Activated T-helper 2 cell treated with anti-CD3 and anti-CD28 coated beads, Interferon-gamma antibody, Interleukin-2, Interleukin-4, amounts not matched to agents 10 μg/mL and 5 μg/mL and 100 μg/mL, durations not matched to agents 14 hours and 24 hours and 36 hours (primary cell): ENCODE results near the gene ZNF438. TPM values are rescaled to one million over a fixed set of nuclear protein-coding genes. Genes with fewer than 3 reads are reported as not detected.
A peak's percentile ranks its signal among the peaks of the same experiment; 100 is the strongest.
"Not testable (repeated sequence)": the region's sequence is repeated elsewhere in the genome, so short reads cannot be mapped to it uniquely, and the experiment has no call there.

ENCODE experiments used
- DNase-seq: peaks from one replicate; pipeline ENCODE4 v3.0.0; 2021; ENCODE audit warnings: low spot score
- H3K27ac Mint-ChIP-seq: one replicate; pipeline ENCODE4 v1.8.0; 2021; ENCODE audit warnings: mixed read lengths
- H3K27me3 Mint-ChIP-seq: one replicate; pipeline ENCODE4 v1.8.0; 2021; ENCODE audit warnings: low read depth, mixed read lengths
- H3K36me3 Mint-ChIP-seq: one replicate; pipeline ENCODE4 v1.8.0; 2021; ENCODE audit warnings: low read depth, mixed read lengths
- H3K4me1 Mint-ChIP-seq: one replicate; pipeline ENCODE4 v1.8.0; 2021; ENCODE audit warnings: low read depth, mixed read lengths
- H3K4me3 Mint-ChIP-seq: one replicate; pipeline ENCODE4 v1.8.0; 2021; ENCODE audit warnings: low read depth, mild to moderate bottlenecking, moderate library complexity, mixed read lengths
- H3K9me3 Mint-ChIP-seq: one replicate; pipeline ENCODE4 v1.8.0; 2021; ENCODE audit warnings: mixed read lengths
- intact Hi-C: fragments of 100-400 bp; cut with micrococcal nuclease; formaldehyde crosslinking; loops from one replicate; pipeline ENCODE4 v1.15.1; 2023
- total RNA-seq: library from RNA; stranded (reverse); gene quantifications from 2 replicates; pipeline ENCODE4 v1.2.3, GENCODE V29; 2022

The ZNF438 gene
- total RNA-seq, 1 donor from 2014 or later = 6.1 TPM

GRCh38 chr10:31035266-31035798, 3.7 kb upstream of the ZNF438 start:
- Mint-ChIP-seq H3K9me3 (no peaks in the 10 kb centered on the region), H3K36me3 (no peaks in the 10 kb centered on the region), H3K27me3 (no peaks in the 10 kb centered on the region), H3K27ac (no peak overlapping the region), H3K4me1 (peaks cover 17% of the 10 kb centered on the region), H3K4me3 (no peak overlapping the region)
- no peak for DNase-seq
- intact Hi-C loops = no loop called here

- no peaks in the 10 kb centered on the region for H3K27me3 Mint-ChIP-seq
- peak overlapping the region; percentile 37 for H3K4me3 Mint-ChIP-seq
- no peak for DNase-seq
- H3K9me3 Mint-ChIP-seq = no peaks in the 10 kb centered on the region
- peaks cover 26% of the 10 kb centered on the region for H3K4me1 Mint-ChIP-seq
- no peak overlapping the region for H3K27ac Mint-ChIP-seq
- peaks cover 3% of the 10 kb centered on the region for H3K36me3 Mint-ChIP-seq
- intact Hi-C loops = loop anchor here (5.0 kb wide), 3 partner anchors 68 to 458 kb away; no protein-coding TSS in a partner anchor
Observed at GRCh38 chr10:31034098-31034909, 2.6 kb upstream of the ZNF438 start.

GRCh38 chr10:31033147-31033546, 1.5 kb upstream of the ZNF438 start:
- Mint-ChIP-seq H3K4me3 (peak overlapping the region; percentile 59), H3K4me1 (peaks cover 27% of the 10 kb centered on the region), H3K27ac (no peak overlapping the region), H3K9me3 (no peaks in the 10 kb centered on the region), H3K36me3 (peaks cover 3% of the 10 kb centered on the region), H3K27me3 (no peaks in the 10 kb centered on the region)
- DNase-seq = no peak
- intact Hi-C loops = loop anchor here (2.0 to 5.0 kb wide), 4 partner anchors 69 to 459 kb away; no protein-coding TSS in a partner anchor

- Mint-ChIP-seq H3K27ac (peak overlapping the region; percentile 98), H3K4me1 (peaks cover 27% of the 10 kb centered on the region), H3K36me3 (peaks cover 3% of the 10 kb centered on the region), H3K9me3 (no peaks in the 10 kb centered on the region), H3K4me3 (peak overlapping the region; percentile 86), H3K27me3 (no peaks in the 10 kb centered on the region)
- peak; percentile 92 for DNase-seq
- intact Hi-C loops = loop anchor here (1.0 to 5.0 kb wide), 7 partner anchors 46 to 727 kb away; no protein-coding TSS in a partner anchor
Observed at GRCh38 chr10:31032258-31033132, 830 bp upstream of the ZNF438 start.

GRCh38 chr10:31031205-31031557, 484 bp downstream of the ZNF438 start:
- peaks cover 3% of the 10 kb centered on the region for H3K36me3 Mint-ChIP-seq
- peak overlapping the region; percentile 98 for H3K27ac Mint-ChIP-seq
- H3K27me3 Mint-ChIP-seq = no peaks in the 10 kb centered on the region
- H3K9me3 Mint-ChIP-seq = no peaks in the 10 kb centered on the region
- H3K4me1 Mint-ChIP-seq = peaks cover 27% of the 10 kb centered on the region
- H3K4me3 Mint-ChIP-seq = peak overlapping the region; percentile 86
- intact Hi-C loops = loop anchor here (2.0 to 5.0 kb wide), 4 partner anchors 32 to 461 kb away; no protein-coding TSS in a partner anchor
- no peak for DNase-seq

GRCh38 chr10:31030800-31031199, 865 bp downstream of the ZNF438 start:
- intact Hi-C loops = loop anchor here (2.0 to 5.0 kb wide), 4 partner anchors 32 to 462 kb away; no protein-coding TSS in a partner anchor
- H3K9me3 Mint-ChIP-seq = no peaks in the 10 kb centered on the region

GRCh38 chr10:31030260-31030659, 1.4 kb downstream of the ZNF438 start:
- no peaks in the 10 kb centered on the region for H3K9me3 Mint-ChIP-seq
- no peak overlapping the region for H3K4me3 Mint-ChIP-seq
- H3K4me1 Mint-ChIP-seq = peaks cover 27% of the 10 kb centered on the region
- no peak for DNase-seq
- H3K36me3 Mint-ChIP-seq = peaks cover 3% of the 10 kb centered on the region
- no peak overlapping the region for H3K27ac Mint-ChIP-seq
- intact Hi-C loops = loop anchor here (2.0 to 5.0 kb wide), 4 partner anchors 31 to 462 kb away; no protein-coding TSS in a partner anchor
- H3K27me3 Mint-ChIP-seq = no peaks in the 10 kb centered on the region

More at GRCh38 chr10:31030800-31031199, 865 bp downstream of the ZNF438 start:
- no peak for DNase-seq
- H3K27me3 Mint-ChIP-seq = no peaks in the 10 kb centered on the region
- peaks cover 3% of the 10 kb centered on the region for H3K36me3 Mint-ChIP-seq
- H3K4me3 Mint-ChIP-seq = peak overlapping the region; percentile 86
- H3K4me1 Mint-ChIP-seq = peaks cover 27% of the 10 kb centered on the region
- peak overlapping the region; percentile 98 for H3K27ac Mint-ChIP-seq

- H3K27ac Mint-ChIP-seq = no peak overlapping the region
- H3K4me3 Mint-ChIP-seq = no peak overlapping the region
- H3K9me3 Mint-ChIP-seq = no peaks in the 10 kb centered on the region
- intact Hi-C loops = no loop called here
- H3K4me1 Mint-ChIP-seq = peaks cover 19% of the 10 kb centered on the region
- H3K27me3 Mint-ChIP-seq = no peaks in the 10 kb centered on the region
- peaks cover 3% of the 10 kb centered on the region for H3K36me3 Mint-ChIP-seq
- no peak for DNase-seq
Observed at GRCh38 chr10:31028081-31028480, 3.6 kb downstream of the ZNF438 start.

GRCh38 chr10:31026279-31026678, 5.4 kb downstream of the ZNF438 start:
- H3K4me3 Mint-ChIP-seq, H3K9me3 Mint-ChIP-seq, H3K27ac Mint-ChIP-seq, H3K36me3 Mint-ChIP-seq, DNase-seq, H3K27me3 Mint-ChIP-seq, intact Hi-C loops: not testable (repeated sequence)
- peaks cover 17% of the 10 kb centered on the region for H3K4me1 Mint-ChIP-seq

GRCh38 chr10:31025142-31025541, 6.5 kb downstream of the ZNF438 start:
- DNase-seq = no peak
- H3K4me1 Mint-ChIP-seq = peaks cover 8% of the 10 kb centered on the region
- intact Hi-C loops = no loop called here
- peaks cover 2% of the 10 kb centered on the region for H3K36me3 Mint-ChIP-seq
- H3K27ac Mint-ChIP-seq = no peak overlapping the region
- no peaks in the 10 kb centered on the region for H3K27me3 Mint-ChIP-seq
- H3K9me3 Mint-ChIP-seq = no peaks in the 10 kb centered on the region
- H3K4me3 Mint-ChIP-seq = no peak overlapping the region

- Mint-ChIP-seq H3K27ac (no peak overlapping the region), H3K4me1 (peaks cover 9% of the 10 kb centered on the region), H3K36me3 (no peaks in the 10 kb centered on the region), H3K9me3 (no peaks in the 10 kb centered on the region), H3K27me3 (no peaks in the 10 kb centered on the region), H3K4me3 (no peak overlapping the region)
- no peak for DNase-seq
- intact Hi-C loops = no loop called here
Observed at GRCh38 chr10:31023558-31023957, 8.1 kb downstream of the ZNF438 start.

- no peaks in the 10 kb centered on the region for H3K9me3 Mint-ChIP-seq
- no peaks in the 10 kb centered on the region for H3K27me3 Mint-ChIP-seq
- no peak overlapping the region for H3K27ac Mint-ChIP-seq
- DNase-seq = no peak
- intact Hi-C loops = no loop called here
- H3K4me3 Mint-ChIP-seq = no peak overlapping the region
- peaks cover 9% of the 10 kb centered on the region for H3K4me1 Mint-ChIP-seq
- no peaks in the 10 kb centered on the region for H3K36me3 Mint-ChIP-seq
Observed at GRCh38 chr10:31020209-31020608, 11.5 kb downstream of the ZNF438 start.
